Activated CD8-positive, alpha-beta T cell treated with anti-CD3 and anti-CD28 coated beads, Interleukin-2, amount 10 ng/mL, durations not matched to agents 7 days and 5 days (primary cell): ENCODE results near the gene LYZL4. TPM values are rescaled to one million over a fixed set of nuclear protein-coding genes. Genes with fewer than 3 reads are reported as not detected.

Experiments used
- ATAC-seq: fragments of 150-1000 bp; cut with Tn5 transposase; one replicate; pipeline ENCODE4 v1.10.0; 2021; ENCODE audit warnings: moderate library complexity
- CTCF ChIA-PET: fragments of 350-600 bp; sonication (Branson Sonifier 250); formaldehyde crosslinking; loops from one replicate; lab custom pipeline; 2021; ENCODE audit warnings: antibody characterized with exemption; lab: Charles Lee
- POLR2A ChIA-PET: fragments of 350-600 bp; sonication (Branson Sonifier 250); formaldehyde crosslinking; loops from one replicate; lab custom pipeline; 2021; ENCODE audit warnings: antibody characterized with exemption; lab: Charles Lee
- DNase-seq: peaks from one replicate; pipeline ENCODE4 v3.0.0-alpha.2; 2020
- H3K27ac Mint-ChIP-seq: one replicate; pipeline ENCODE4 v1.8.0; 2021; ENCODE audit warnings: mild to moderate bottlenecking, mixed read lengths
- H3K27me3 Mint-ChIP-seq: one replicate; pipeline ENCODE4 v1.8.0; 2021; ENCODE audit warnings: low read depth, mixed read lengths
- H3K36me3 Mint-ChIP-seq: one replicate; pipeline ENCODE4 v1.8.0; 2021; ENCODE audit warnings: low read depth, mixed read lengths
- H3K4me1 Mint-ChIP-seq: one replicate; pipeline ENCODE4 v1.8.0; 2021; ENCODE audit warnings: low read depth, mixed read lengths
- H3K4me3 Mint-ChIP-seq: one replicate; pipeline ENCODE4 v1.8.0; 2021; ENCODE audit warnings: mild to moderate bottlenecking, mixed read lengths
- H3K9me3 Mint-ChIP-seq: one replicate; pipeline ENCODE4 v1.8.0; 2022; ENCODE audit warnings: mixed read lengths; ENCODE audit not compliant: insufficient read depth
- total RNA-seq, 2 experiments: library from RNA; stranded (reverse); gene quantifications; one replicate each; pipeline ENCODE4 v1.2.3, GENCODE V29; 2021

Gene LYZL4
- total RNA-seq, 2 experiments from 2014 or later, result not detected

DNA sequence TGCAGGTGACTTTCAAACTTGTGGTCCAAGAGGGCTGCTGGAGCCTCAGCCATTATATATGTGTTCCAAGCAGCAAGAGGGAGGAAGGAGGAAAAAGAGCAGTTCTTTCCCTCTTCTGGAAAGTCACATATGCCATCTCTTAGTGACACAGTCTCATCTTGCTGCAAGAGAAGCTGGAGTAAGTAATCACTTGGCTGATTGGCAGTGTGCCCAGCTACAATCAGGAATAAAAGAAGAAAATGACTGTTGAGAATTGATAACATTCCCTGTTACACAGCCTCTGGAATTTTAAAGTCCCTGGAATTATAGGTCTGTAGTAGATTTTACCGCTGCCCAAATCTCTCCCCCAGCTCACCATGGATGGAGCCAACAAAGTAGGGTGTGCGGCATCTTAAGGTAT lies 31.4 kb upstream of the LYZL4 start:
- no peak overlapping the region for H3K27ac Mint-ChIP-seq
- CTCF ChIA-PET, result interaction anchor here (0.5 to 4.3 kb wide), 3 partner anchors 194 to 823 kb away, joined by 3 to 77 read pairs (median 3); no protein-coding TSS in a partner anchor
- H3K4me3 Mint-ChIP-seq, result no peak overlapping the region
- no peaks in the 10 kb centered on the region for H3K36me3 Mint-ChIP-seq
- H3K27me3 Mint-ChIP-seq, result peaks cover 14% of the 10 kb centered on the region
- no peak for DNase-seq
- no peaks in the 10 kb centered on the region for H3K9me3 Mint-ChIP-seq
- POLR2A ChIA-PET, result interaction anchor here (0.7 kb wide), 1 partner anchor 862 kb away, joined by 6 read pairs; no protein-coding TSS in a partner anchor
- no peaks in the 10 kb centered on the region for H3K4me1 Mint-ChIP-seq
- ATAC-seq, result no peak

DNA sequence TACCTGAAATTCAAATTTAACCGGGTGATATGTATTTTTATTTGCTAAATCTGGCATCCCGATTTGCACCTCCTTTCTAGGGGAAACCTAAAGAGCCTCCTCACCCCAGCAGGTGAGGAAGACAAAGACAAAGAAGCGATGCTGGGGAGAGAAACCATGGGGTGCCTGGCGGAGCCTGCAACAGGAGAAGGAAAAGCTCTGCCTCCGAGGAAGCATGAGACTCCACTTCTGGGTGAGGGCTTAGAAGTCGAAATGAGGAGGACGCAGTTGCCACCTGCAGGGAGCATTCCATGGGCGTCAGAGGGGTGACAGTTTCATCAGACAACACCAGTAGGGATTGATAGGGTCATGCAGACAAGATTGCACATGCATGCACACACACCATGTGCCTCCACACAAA lies 30.5 kb upstream of the LYZL4 start:
- Mint-ChIP-seq H3K27me3 (peaks cover 14% of the 10 kb centered on the region), H3K9me3 (no peaks in the 10 kb centered on the region), H3K36me3 (no peaks in the 10 kb centered on the region), H3K27ac (no peak overlapping the region), H3K4me1 (no peaks in the 10 kb centered on the region), H3K4me3 (no peak overlapping the region)
- POLR2A ChIA-PET, result no interaction called here
- DNase-seq, result no peak
- CTCF ChIA-PET, result interaction anchor here (0.7 to 4.3 kb wide), 2 partner anchors 193 to 321 kb away, joined by 3 to 77 read pairs; no protein-coding TSS in a partner anchor
- ATAC-seq, result no peak

DNA sequence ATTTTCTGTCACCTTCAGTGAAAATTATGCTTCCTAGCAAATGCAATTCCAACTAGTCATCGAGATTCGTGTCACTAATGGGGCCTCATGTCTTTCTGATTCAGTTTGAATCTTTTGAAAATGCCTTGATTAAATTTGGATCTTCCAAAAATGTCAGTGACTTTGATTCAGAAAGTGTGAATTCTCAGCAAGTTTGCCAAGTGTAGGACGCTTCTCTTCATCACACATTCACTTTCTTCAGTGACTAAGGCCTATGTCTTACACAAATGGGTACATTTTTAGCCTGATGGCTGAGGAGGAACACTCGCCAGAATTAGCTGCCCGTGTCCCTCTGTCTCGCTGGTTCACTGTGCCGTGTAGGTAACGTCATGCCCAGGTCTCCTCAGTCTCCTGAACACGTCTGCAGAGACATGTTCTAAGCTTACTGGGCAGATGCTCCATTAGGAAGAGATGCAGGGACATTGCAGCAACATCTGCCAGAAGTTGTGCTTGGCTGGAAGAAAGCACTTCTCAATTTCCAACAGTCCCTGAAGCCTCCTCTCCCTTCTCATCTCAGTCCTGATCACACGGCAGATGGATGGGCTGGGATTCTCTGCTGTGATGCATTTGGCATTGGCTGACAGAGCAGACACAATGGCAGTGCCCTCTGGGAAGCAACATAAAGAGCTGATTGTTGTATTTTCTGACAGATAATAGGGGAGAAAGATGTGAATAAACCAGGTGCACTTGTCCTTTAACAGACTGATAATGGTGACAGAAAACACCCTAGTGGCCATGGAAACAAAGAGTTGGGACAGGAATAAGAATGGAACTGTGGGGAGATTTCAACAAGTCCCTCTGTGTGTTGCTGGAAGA lies 29.1 kb upstream of the LYZL4 start:
- CTCF ChIA-PET, result interaction anchor here (1.2 kb wide), 1 partner anchor 1859 kb away, joined by 3 read pairs; no protein-coding TSS in a partner anchor
- no peak overlapping the region for H3K4me3 Mint-ChIP-seq
- ATAC-seq, result no peak

DNA sequence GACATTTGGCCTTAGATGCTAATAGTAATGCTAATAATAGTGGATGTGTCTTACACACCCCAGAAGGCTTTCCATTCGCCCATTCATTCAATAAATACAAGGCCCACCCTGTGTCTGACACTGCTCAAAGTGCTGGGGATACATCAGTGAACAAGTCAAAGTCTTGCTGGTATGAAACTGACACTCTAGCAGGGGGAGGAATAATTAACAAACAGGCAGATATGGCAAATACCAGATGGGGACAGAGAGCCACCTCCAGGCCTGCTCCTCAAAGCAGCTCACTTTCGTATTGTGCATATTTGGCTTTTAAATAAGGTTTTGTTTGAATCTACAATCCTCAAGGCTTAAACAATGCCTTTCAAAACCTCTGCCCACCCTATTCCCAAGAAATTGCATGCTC lies 28.3 kb upstream of the LYZL4 start:
- DNase-seq, result no peak
- no peak overlapping the region for H3K4me3 Mint-ChIP-seq
- no peaks in the 10 kb centered on the region for H3K36me3 Mint-ChIP-seq
- no peaks in the 10 kb centered on the region for H3K9me3 Mint-ChIP-seq
- H3K4me1 Mint-ChIP-seq, result no peaks in the 10 kb centered on the region
- peaks cover 16% of the 10 kb centered on the region for H3K27me3 Mint-ChIP-seq
- ChIA-PET CTCF (interaction anchor here (1.3 kb wide), 1 partner anchor 192 kb away, joined by 3 read pairs; no protein-coding TSS in a partner anchor), POLR2A (no interaction called here)
- no peak for ATAC-seq
- H3K27ac Mint-ChIP-seq, result no peak overlapping the region

More for the DNA sequence above, 29.1 kb upstream of the LYZL4 start:
- no peaks in the 10 kb centered on the region for H3K9me3 Mint-ChIP-seq
- H3K27ac Mint-ChIP-seq, result no peak overlapping the region
- POLR2A ChIA-PET, result no interaction called here
- peaks cover 13% of the 10 kb centered on the region for H3K27me3 Mint-ChIP-seq
- DNase-seq, result no peak
- H3K36me3 Mint-ChIP-seq, result no peaks in the 10 kb centered on the region
- H3K4me1 Mint-ChIP-seq, result no peaks in the 10 kb centered on the region

DNA sequence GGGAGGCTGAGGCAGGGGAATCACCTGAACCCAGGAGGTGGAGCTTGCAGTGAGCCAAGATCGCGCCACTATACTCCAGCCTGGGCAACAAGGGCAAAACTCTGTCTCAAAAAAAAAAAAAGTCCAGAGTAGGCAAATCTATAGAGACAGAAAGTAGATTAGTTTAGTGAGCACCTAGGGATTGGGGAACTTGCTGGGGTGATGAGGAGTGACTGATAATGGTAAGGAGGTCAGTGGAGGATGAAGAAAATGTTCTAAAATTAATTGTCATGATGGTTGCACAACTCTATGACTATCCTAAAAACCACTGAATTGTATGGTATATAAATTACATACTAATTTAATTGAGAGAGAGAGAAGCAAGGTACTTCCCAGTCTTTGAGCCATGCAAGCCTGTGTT lies 27.8 kb upstream of the LYZL4 start:
- H3K36me3 Mint-ChIP-seq, result no peaks in the 10 kb centered on the region

DNA sequence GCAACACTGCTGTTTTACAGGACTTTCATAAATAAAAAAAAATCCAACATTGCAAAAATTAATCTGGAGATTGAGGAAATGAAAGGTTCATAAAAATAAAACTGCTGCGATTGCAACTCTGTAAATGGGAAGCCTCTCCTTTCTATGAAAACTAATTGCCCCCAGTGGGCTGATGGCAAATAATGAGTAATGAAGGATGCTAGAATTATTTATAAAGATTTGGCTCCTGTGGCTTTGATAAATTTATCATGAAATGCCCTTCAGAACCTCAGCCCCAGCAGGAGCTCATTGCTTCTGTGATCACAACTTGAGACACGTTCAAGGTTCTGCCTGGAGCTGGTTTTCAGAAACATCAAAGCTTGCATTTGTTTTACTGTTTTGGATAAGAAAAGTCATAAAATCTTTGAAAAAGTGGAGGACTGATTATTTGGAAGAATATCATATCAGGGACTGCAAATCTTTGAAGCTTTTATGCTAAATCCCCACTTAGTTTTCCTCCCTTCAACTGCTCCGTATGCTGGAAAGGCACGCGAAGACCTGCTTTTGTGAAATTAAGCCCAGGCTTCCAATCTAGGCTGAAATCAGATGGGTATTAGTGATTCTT lies 24.5 kb upstream of the LYZL4 start:
- ATAC-seq, result no peak
- no peak overlapping the region for H3K27ac Mint-ChIP-seq
- H3K4me3 Mint-ChIP-seq, result no peak overlapping the region
- POLR2A ChIA-PET, result no interaction called here
- DNase-seq, result no peak
- H3K9me3 Mint-ChIP-seq, result peaks cover 4% of the 10 kb centered on the region
- CTCF ChIA-PET, result interaction anchor here (1.7 kb wide), 1 partner anchor 187 kb away, joined by 6 read pairs; no protein-coding TSS in a partner anchor
- no peaks in the 10 kb centered on the region for H3K4me1 Mint-ChIP-seq
- no peaks in the 10 kb centered on the region for H3K36me3 Mint-ChIP-seq
- H3K27me3 Mint-ChIP-seq, result peaks cover 6% of the 10 kb centered on the region

More for the DNA sequence above, 27.8 kb upstream of the LYZL4 start:
- DNase-seq (no peak), ATAC-seq (no peak)
- no peaks in the 10 kb centered on the region for H3K4me1 Mint-ChIP-seq
- peaks cover 15% of the 10 kb centered on the region for H3K27me3 Mint-ChIP-seq
- POLR2A ChIA-PET, result no interaction called here
- CTCF ChIA-PET, result interaction anchor here (1.3 kb wide), 1 partner anchor 191 kb away, joined by 3 read pairs; no protein-coding TSS in a partner anchor
- no peaks in the 10 kb centered on the region for H3K9me3 Mint-ChIP-seq
- no peak overlapping the region for H3K27ac Mint-ChIP-seq
- H3K4me3 Mint-ChIP-seq, result no peak overlapping the region

DNA sequence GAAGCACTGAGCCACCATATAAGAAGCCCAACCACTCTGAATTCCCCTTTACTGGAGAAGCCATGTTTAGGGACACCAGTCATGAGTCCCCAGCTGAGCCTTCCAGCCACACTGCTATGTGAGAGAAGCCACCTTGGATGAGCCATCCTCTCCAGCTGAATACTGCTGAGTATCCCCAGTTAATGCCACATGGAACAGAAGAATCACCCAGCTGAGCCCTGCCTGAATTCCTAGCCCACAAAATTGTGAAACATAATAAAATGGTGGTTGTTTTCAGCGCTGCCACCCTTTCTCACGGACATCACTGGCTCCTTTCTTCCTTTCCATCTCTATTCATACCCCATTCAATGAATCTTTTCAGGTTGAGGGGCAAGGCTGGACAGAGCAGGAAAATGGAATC lies 22.1 kb upstream of the LYZL4 start:
- ChIA-PET CTCF (no interaction called here), POLR2A (no interaction called here)
- DNase-seq, result no peak
- Mint-ChIP-seq H3K36me3 (no peaks in the 10 kb centered on the region), H3K27ac (no peak overlapping the region), H3K9me3 (peaks cover 4% of the 10 kb centered on the region), H3K27me3 (peaks cover 4% of the 10 kb centered on the region), H3K4me3 (no peak overlapping the region), H3K4me1 (no peaks in the 10 kb centered on the region)
- ATAC-seq, result no peak

DNA sequence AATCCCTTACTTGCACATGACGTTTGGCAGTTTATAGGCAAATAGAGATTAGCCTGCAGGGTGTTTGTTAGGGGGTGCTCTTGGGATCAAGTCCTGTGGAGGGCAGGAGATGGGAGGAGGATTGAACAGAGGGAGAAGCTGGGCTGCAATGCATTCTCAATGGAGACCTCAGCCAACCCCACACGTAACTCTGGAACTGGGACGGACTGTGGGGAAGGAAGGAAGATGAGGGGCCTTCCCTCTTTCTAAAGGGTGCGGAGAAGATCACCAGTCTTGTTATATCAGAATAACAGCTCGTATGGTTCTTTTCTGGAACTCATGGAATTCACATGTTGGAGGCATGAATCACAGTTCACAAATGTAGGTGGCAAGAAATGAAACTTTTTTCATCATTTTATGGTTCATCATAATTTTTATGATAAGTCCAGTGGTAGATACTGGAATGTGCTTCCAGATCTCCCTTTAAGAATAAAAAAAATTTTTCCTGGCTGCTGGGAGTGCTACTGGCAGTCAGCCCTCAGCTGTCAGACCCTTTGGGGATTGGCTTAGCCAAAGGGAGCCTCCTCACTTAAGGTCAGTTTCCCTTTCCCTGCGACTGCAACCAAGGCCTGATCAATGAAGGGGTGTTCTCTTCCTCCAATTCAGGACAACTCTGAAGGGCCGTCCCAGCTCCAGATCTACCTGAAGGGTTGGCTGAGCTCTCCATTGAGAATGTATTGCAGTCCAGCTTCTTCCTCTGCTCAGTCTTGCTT lies 20.5 kb upstream of the LYZL4 start:
- H3K27ac Mint-ChIP-seq, result no peak overlapping the region
- POLR2A ChIA-PET, result no interaction called here
- ATAC-seq, result no peak

DNA sequence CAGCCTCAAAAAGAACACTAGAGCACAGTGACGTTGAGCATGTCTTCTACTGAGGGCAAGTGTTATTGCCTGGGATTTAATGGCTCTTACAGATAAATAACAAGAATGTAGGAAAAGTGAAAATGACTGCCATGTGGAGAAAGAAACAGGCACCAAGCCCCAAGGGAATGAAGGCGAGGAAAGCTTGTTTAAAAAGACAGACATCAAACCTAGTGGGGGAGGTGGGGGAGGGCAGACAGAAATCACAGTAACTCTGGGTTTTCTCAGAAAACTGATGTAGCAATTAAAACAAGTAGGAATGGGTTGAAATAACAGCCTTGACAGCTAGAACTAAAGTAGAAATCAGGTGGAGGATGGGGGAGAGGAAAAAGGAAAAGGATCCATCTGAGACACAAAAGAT lies 18.4 kb upstream of the LYZL4 start:
- H3K4me1 Mint-ChIP-seq, result no peaks in the 10 kb centered on the region
- POLR2A ChIA-PET, result no interaction called here
- CTCF ChIA-PET, result interaction anchor here (1.3 kb wide), 1 partner anchor 52 kb away, joined by 3 read pairs; no protein-coding TSS in a partner anchor
- H3K4me3 Mint-ChIP-seq, result no peak overlapping the region
- H3K36me3 Mint-ChIP-seq, result no peaks in the 10 kb centered on the region
- no peak for DNase-seq
- no peak for ATAC-seq
- H3K9me3 Mint-ChIP-seq, result peaks cover 4% of the 10 kb centered on the region
- H3K27ac Mint-ChIP-seq, result no peak overlapping the region
- peaks cover 6% of the 10 kb centered on the region for H3K27me3 Mint-ChIP-seq

More for the DNA sequence above, 20.5 kb upstream of the LYZL4 start:
- Mint-ChIP-seq H3K27me3 (peaks cover 6% of the 10 kb centered on the region), H3K4me1 (no peaks in the 10 kb centered on the region), H3K36me3 (no peaks in the 10 kb centered on the region), H3K4me3 (no peak overlapping the region), H3K9me3 (peaks cover 4% of the 10 kb centered on the region)
- DNase-seq, result no peak
- CTCF ChIA-PET, result no interaction called here

DNA sequence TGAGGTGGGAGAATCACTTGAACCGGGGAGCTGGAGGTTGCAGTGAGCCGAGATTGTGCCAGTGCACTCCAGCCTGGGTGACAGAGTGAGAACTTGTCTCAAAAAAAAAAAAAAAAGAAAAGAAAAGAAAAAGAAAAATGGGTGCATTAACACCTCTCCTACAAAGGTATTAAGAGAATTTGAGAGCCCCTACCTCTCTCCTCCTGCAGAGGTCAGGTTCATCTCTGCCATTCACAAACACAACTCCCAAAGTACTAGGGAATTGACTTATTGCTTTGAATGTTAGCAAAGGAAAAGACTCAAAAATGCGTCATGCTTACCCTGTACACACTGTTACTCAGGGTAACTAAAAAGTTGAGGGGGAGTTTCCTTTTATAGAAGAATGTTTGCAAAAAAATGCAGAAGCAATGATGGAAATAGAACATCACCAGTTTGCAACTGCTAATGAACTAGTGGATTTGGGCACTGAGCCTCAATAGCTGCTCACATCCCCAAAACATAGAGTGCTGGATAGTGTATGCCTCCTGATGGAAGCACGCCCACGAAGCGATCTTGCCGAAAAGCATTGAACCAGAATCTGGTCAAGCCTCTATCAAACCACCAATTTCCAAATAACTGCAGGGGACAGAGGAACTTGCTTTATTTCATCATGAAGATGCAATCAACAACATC lies 15.5 kb upstream of the LYZL4 start:
- DNase-seq (no peak), ATAC-seq (no peak)
- H3K36me3 Mint-ChIP-seq, result no peaks in the 10 kb centered on the region
- ChIA-PET CTCF (no interaction called here), POLR2A (no interaction called here)
- no peak overlapping the region for H3K27ac Mint-ChIP-seq
- H3K27me3 Mint-ChIP-seq, result peaks cover 6% of the 10 kb centered on the region
- no peaks in the 10 kb centered on the region for H3K9me3 Mint-ChIP-seq
- H3K4me1 Mint-ChIP-seq, result no peaks in the 10 kb centered on the region
- H3K4me3 Mint-ChIP-seq, result no peak overlapping the region

DNA sequence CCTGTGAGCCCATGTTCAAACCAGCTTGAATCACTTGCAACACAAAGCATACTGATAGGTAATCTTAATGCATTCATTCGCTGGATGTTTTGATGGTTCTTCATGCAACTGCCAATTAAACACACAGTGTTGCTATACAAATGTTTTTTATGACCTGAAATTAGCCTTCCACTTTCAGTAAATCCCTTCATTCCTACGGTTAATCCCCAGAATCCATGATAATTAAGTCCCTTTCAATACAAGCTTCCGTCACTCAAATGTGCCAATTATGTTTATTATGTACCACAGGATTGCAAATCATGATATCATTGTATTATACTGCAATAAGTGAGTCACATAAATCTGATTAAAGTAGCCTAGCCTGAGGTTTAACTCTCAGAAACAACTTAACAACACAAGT lies 14.5 kb upstream of the LYZL4 start:
- DNase-seq, result no peak
- Mint-ChIP-seq H3K36me3 (no peaks in the 10 kb centered on the region), H3K27me3 (peaks cover 6% of the 10 kb centered on the region), H3K9me3 (no peaks in the 10 kb centered on the region), H3K27ac (no peak overlapping the region), H3K4me3 (no peak overlapping the region), H3K4me1 (no peaks in the 10 kb centered on the region)
- ChIA-PET CTCF (no interaction called here), POLR2A (no interaction called here)
- ATAC-seq, result no peak
